ENCODE results near the gene DIP2C.
"Not testable (repeated sequence)": the region's sequence is repeated elsewhere in the genome, so short reads cannot be mapped to it uniquely, and the experiment has no call there.

Gene DIP2C

GRCh38 chr10:548238-548901, 141.1 kb downstream of the DIP2C start:
- DNase-seq = no peak

GRCh38 chr10:547591-548081, 141.8 kb downstream of the DIP2C start:
- no peak for DNase-seq

GRCh38 chr10:546971-547590, 142.4 kb downstream of the DIP2C start:
- peak; percentile 35 for DNase-seq

GRCh38 chr10:546451-546850, 143.0 kb downstream of the DIP2C start:
- no peak for DNase-seq

GRCh38 chr10:543862-544822, 145.3 kb downstream of the DIP2C start:
- DNase-seq = no peak

GRCh38 chr10:543131-543530, 146.3 kb downstream of the DIP2C start:
- no peak for DNase-seq

GRCh38 chr10:541750-542371, 147.6 kb downstream of the DIP2C start:
- DNase-seq = no peak

- no peak for DNase-seq
These were observed 148.4 kb downstream of the DIP2C start for GRCh38 chr10:541041-541440.

GRCh38 chr10:538895-539294, 150.6 kb downstream of the DIP2C start:
- DNase-seq = no peak

- DNase-seq = no peak
These were observed 152.5 kb downstream of the DIP2C start for GRCh38 chr10:536935-537334.

GRCh38 chr10:536371-536925, 153.0 kb downstream of the DIP2C start:
- DNase-seq = no peak

GRCh38 chr10:535952-536351, 153.5 kb downstream of the DIP2C start:
- DNase-seq = no peak

- DNase-seq = no peak
These were observed 154.4 kb downstream of the DIP2C start for GRCh38 chr10:535051-535450.

GRCh38 chr10:534047-534566, 155.4 kb downstream of the DIP2C start:
- no peak for DNase-seq

- DNase-seq = no peak
These were observed 155.9 kb downstream of the DIP2C start for GRCh38 chr10:533611-534010.

- no peak for DNase-seq
These were observed 156.3 kb downstream of the DIP2C start for GRCh38 chr10:533186-533585.

GRCh38 chr10:532331-532730, 157.1 kb downstream of the DIP2C start:
- not testable (repeated sequence) for DNase-seq

- no peak for DNase-seq
These were observed 157.9 kb downstream of the DIP2C start for GRCh38 chr10:531541-531940.

- no peak for DNase-seq
These were observed 158.8 kb downstream of the DIP2C start for GRCh38 chr10:530717-531116.

GRCh38 chr10:529468-530230, 159.8 kb downstream of the DIP2C start:
- no peak for DNase-seq
